ENCODE data around the gene SLC44A3. TPM values are rescaled to one million over a fixed set of nuclear protein-coding genes. Genes with fewer than 3 reads are reported as not detected.

The SLC44A3 gene
- total RNA-seq, 2 donors from 2014 or later: 5.5 to 6.3 TPM

DNA sequence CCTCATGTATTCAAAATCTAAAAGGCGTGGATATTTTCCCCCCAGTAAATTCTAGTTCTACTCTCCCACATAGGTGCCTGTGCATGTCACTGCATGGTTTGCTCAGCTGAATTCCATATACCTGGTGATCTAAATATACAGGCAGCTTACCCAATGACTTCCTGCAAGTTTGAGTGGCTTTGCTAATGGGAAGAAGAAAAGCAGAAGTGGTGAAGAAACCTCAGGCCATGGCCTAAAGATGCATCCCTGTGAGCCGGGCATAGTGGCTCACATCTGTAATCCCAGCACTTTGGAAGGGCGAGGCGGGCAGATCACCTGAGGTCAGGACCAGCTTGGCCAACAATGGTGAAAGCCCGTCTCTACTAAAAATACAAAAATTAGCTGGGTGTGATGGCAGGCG is 11.5 kb downstream of the SLC44A3 start:
- H3K27ac Mint-ChIP-seq: no peak overlapping the region
- no peaks in the 10 kb centered on the region for H3K4me1 Mint-ChIP-seq
- Histone ChIP-seq H3K27ac (ENCODE audit: low read depth, low read length) (no peak overlapping the region), H3K9ac (ENCODE audit: extremely low read depth, low read length, poor library complexity, severe bottlenecking) (no peak overlapping the region), H3K27me3 (ENCODE audit: control insufficient read depth, insufficient read depth, low read length, poor library complexity, severe bottlenecking) (no peaks in the 10 kb centered on the region), H3K9me3 (ENCODE audit: control insufficient read depth, low read length) (no peaks in the 10 kb centered on the region), H3K36me3 (ENCODE audit: control insufficient read depth, insufficient read depth, low read length) (peaks cover 12% of the 10 kb centered on the region), H3K4me3 (ENCODE audit: low read length) (no peak overlapping the region), H3K4me1 (ENCODE audit: control insufficient read depth, insufficient read depth, low read length) (no peaks in the 10 kb centered on the region)
- no peak overlapping the region for H3K4me3 Mint-ChIP-seq
- H3K27me3 Mint-ChIP-seq (ENCODE audit: insufficient read depth): no peaks in the 10 kb centered on the region
- peaks cover 19% of the 10 kb centered on the region for H3K36me3 Mint-ChIP-seq (ENCODE audit: low read depth)
- TF ChIP-seq, protein P1, sequence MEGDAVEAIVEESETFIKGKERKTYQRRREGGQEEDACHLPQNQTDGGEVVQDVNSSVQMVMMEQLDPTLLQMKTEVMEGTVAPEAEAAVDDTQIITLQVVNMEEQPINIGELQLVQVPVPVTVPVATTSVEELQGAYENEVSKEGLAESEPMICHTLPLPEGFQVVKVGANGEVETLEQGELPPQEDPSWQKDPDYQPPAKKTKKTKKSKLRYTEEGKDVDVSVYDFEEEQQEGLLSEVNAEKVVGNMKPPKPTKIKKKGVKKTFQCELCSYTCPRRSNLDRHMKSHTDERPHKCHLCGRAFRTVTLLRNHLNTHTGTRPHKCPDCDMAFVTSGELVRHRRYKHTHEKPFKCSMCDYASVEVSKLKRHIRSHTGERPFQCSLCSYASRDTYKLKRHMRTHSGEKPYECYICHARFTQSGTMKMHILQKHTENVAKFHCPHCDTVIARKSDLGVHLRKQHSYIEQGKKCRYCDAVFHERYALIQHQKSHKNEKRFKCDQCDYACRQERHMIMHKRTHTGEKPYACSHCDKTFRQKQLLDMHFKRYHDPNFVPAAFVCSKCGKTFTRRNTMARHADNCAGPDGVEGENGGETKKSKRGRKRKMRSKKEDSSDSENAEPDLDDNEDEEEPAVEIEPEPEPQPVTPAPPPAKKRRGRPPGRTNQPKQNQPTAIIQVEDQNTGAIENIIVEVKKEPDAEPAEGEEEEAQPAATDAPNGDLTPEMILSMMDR (conservative IDR thresholded peaks at IDR 0.05): no peak
- H3K9me3 Mint-ChIP-seq: no peaks in the 10 kb centered on the region
- 84 to 95% methylated on average over 5 to 6 of the region's 6 CpGs for WGBS, 2 experiments (ENCODE audit: insufficient coverage in 1 of 2, insufficient read length in 1 of 2)
- DNase-seq: no peak

DNA sequence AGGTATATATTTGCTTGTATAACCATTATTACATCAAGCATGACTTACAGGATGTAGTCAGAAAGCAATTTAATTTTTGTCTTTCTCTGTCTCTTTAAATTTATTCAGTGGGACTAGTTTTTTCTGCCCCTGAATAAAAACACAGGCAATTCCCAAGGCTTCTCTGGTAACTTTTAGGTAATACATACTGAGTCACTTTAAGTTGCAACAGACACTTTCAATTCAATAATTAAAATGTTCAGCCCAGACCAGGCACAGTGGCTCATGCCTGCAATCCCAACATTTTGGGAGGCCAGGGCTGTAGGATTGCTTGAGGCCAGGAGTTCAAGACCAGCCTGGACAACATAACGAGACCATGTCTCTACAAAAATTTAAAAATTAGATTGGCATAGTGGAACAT is 12.3 kb downstream of the SLC44A3 start:
- H3K27ac ChIP-seq (ENCODE audit: low read depth, low read length): no peak overlapping the region
- H3K4me1 Mint-ChIP-seq: no peaks in the 10 kb centered on the region
- no peaks in the 10 kb centered on the region for H3K9me3 ChIP-seq (ENCODE audit: control insufficient read depth, low read length)
- no peak for DNase-seq
- peaks cover 19% of the 10 kb centered on the region for H3K36me3 Mint-ChIP-seq (ENCODE audit: low read depth)
- H3K27me3 ChIP-seq (ENCODE audit: control insufficient read depth, insufficient read depth, low read length, poor library complexity, severe bottlenecking): no peaks in the 10 kb centered on the region
- no peak overlapping the region for H3K4me3 Mint-ChIP-seq
- H3K27me3 Mint-ChIP-seq (ENCODE audit: insufficient read depth): no peaks in the 10 kb centered on the region
- H3K4me1 ChIP-seq (ENCODE audit: control insufficient read depth, insufficient read depth, low read length): no peaks in the 10 kb centered on the region
- no peaks in the 10 kb centered on the region for H3K9me3 Mint-ChIP-seq
- H3K36me3 ChIP-seq (ENCODE audit: control insufficient read depth, insufficient read depth, low read length): peaks cover 12% of the 10 kb centered on the region
- no peak overlapping the region for H3K9ac ChIP-seq (ENCODE audit: extremely low read depth, low read length, poor library complexity, severe bottlenecking)
- TF ChIP-seq, protein P1 (conservative IDR thresholded peaks at IDR 0.05): no peak
- no peak overlapping the region for H3K27ac Mint-ChIP-seq
- no peak overlapping the region for H3K4me3 ChIP-seq (ENCODE audit: low read length)
- 92 to 100% methylated on average over 1 of the region's 1 CpG for WGBS, 2 experiments (ENCODE audit: insufficient coverage in 1 of 2, insufficient read length in 1 of 2)

DNA sequence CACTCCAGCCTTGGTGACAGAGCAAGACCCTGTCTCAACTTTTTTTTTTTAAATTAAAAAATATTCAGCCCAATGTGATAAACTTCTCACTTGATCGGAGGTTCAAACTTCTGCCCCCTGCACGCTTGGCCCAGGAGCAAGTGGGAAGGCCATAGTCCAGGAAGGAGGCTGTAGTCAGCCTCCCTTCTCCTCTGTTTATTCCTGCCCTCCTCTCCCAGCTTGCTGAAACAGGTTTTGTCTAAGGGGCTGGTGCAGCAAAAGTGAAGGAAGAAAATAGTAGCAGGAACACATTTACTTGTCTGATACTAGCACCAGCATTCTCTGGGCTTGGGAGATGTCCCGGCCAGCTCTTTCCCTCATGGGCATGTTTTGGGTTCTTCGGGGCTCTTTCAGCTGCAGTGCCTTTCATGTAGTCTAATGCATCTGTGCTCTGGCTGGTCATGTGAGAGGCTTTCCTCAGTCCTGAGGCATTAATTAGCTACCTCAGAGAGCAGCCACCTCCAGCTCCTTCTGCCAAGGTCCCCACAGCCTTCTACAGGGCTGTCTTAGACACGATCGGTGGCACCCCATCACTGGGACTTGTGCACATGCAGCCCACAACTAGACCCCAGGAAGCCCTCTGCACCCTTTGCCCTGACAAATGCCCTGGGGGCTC is 12.9 kb downstream of the SLC44A3 start:
- no peak for DNase-seq
- no peaks in the 10 kb centered on the region for H3K9me3 Mint-ChIP-seq
- peaks cover 6% of the 10 kb centered on the region for H3K36me3 ChIP-seq (ENCODE audit: control insufficient read depth, insufficient read depth, low read length)
- H3K4me3 ChIP-seq (ENCODE audit: low read length): no peak overlapping the region
- H3K4me1 ChIP-seq (ENCODE audit: control insufficient read depth, insufficient read depth, low read length): no peaks in the 10 kb centered on the region
- H3K27ac Mint-ChIP-seq: no peak overlapping the region
- TF ChIP-seq, protein P1 (conservative IDR thresholded peaks at IDR 0.05): no peak
- H3K9ac ChIP-seq (ENCODE audit: extremely low read depth, low read length, poor library complexity, severe bottlenecking): no peak overlapping the region
- no peaks in the 10 kb centered on the region for H3K27me3 Mint-ChIP-seq (ENCODE audit: insufficient read depth)
- no peak overlapping the region for H3K4me3 Mint-ChIP-seq
- H3K9me3 ChIP-seq (ENCODE audit: control insufficient read depth, low read length): no peaks in the 10 kb centered on the region
- no peak overlapping the region for H3K27ac ChIP-seq (ENCODE audit: low read depth, low read length)
- no peaks in the 10 kb centered on the region for H3K4me1 Mint-ChIP-seq
- no peaks in the 10 kb centered on the region for H3K27me3 ChIP-seq (ENCODE audit: control insufficient read depth, insufficient read depth, low read length, poor library complexity, severe bottlenecking)
- 95 to 96% methylated on average over 6 of the region's 6 CpGs for WGBS, 2 experiments (ENCODE audit: insufficient coverage in 1 of 2, insufficient read length in 1 of 2)
- H3K36me3 Mint-ChIP-seq (ENCODE audit: low read depth): peaks cover 13% of the 10 kb centered on the region
